A549 (cell line): ENCODE results near the gene MYBPC2.

Experiments used
- ATOH8 ChIP-seq: fragments of 250-450 bp; sonication (Bioruptor Pico); IDR thresholded peaks from 2 replicates; pipeline ENCODE4 v1.5.0; 2020; ENCODE audit warnings: low read depth, mild to moderate bottlenecking, moderate library complexity
- CTCF ChIP-seq: fragments of >200 bp; sonication (Bioruptor Twin); formaldehyde crosslinking; IDR thresholded peaks from 3 replicates; pipeline ENCODE4 v1.5.1; 2016
- ESRRA ChIP-seq: fragments of 150-350 bp; IDR thresholded peaks from 2 replicates; pipeline ENCODE4 v1.6.1; 2014; ENCODE audit warnings: mild to moderate bottlenecking, low read length, borderline replicate concordance
- KDM1A ChIP-seq: fragments of 200-600 bp; sonication (generic); IDR thresholded peaks from 2 replicates; pipeline ENCODE4 v1.6.1; 2016; ENCODE audit warnings: low read depth, mild to moderate bottlenecking
- RAD21 ChIP-seq, 2 experiments: fragments of >200 bp in 1 of 2; sonication (Bioruptor Twin) in 1 of 2; formaldehyde crosslinking in 1 of 2; IDR thresholded peaks in 1 of 2; conservative IDR thresholded peaks in 1 of 2; 2 replicates in 1 of 2; 3 replicates in 1 of 2; pipeline ENCODE4 v1.6.1; 2012 to 2018; ENCODE audit warnings: inconsistent platforms in 1 of 2
- ZFP36 ChIP-seq: fragments of 450-650 bp; IDR thresholded peaks from 2 replicates; pipeline ENCODE4 v1.6.1; 2014; ENCODE audit warnings: borderline replicate concordance; ENCODE audit not compliant: partially characterized antibody
- TF ChIP-seq, protein P1 (sequence below): IDR thresholded peaks from 2 replicates; pipeline ENCODE4 v1.6.1; 2012

- no peak for TF ChIP-seq ESRRA
- TF ChIP-seq, protein P1, sequence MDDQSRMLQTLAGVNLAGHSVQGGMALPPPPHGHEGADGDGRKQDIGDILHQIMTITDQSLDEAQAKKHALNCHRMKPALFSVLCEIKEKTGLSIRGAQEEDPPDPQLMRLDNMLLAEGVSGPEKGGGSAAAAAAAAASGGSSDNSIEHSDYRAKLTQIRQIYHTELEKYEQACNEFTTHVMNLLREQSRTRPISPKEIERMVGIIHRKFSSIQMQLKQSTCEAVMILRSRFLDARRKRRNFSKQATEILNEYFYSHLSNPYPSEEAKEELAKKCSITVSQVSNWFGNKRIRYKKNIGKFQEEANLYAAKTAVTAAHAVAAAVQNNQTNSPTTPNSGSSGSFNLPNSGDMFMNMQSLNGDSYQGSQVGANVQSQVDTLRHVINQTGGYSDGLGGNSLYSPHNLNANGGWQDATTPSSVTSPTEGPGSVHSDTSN: no peak
- no peak for TF ChIP-seq CTCF
- no peak for TF ChIP-seq RAD21 (conservative IDR thresholded peaks at IDR 0.05 in 1 of 2, IDR thresholded peaks at IDR 0.05 in 1 of 2)
- no peak for TF ChIP-seq ZFP36
- TF ChIP-seq ATOH8 (CRISPR knock-in tag): no peak
- TF ChIP-seq KDM1A: no peak
These were observed 50.2 kb downstream of the MYBPC2 start for GRCh38 chr19:50482916-50483315.
